Neutrophil (primary cell): Measurements from ENCODE around the gene LY9.

ENCODE experiments used
- H3K27ac ChIP-seq: fragments of 200-600 bp; sonication (generic); 2 replicates; pipeline ENCODE4 v1.5.1; 2016; ENCODE audit warnings: mild to moderate bottlenecking, moderate library complexity
- H3K27me3 ChIP-seq: fragments of 200-600 bp; sonication (generic); 2 replicates; pipeline ENCODE4 v1.6.0; 2016; ENCODE audit warnings: mild to moderate bottlenecking
- H3K36me3 ChIP-seq: fragments of 200-600 bp; sonication (generic); 2 replicates; pipeline ENCODE4 v1.5.1; 2017
- H3K4me1 ChIP-seq, 2 experiments: fragments of 200-600 bp in 1 of 2; sonication (generic) in 1 of 2; 1 replicate in 1 of 2; 2 replicates in 1 of 2; pipeline versions ENCODE4 v1.5.1 to v1.6.1; 2013 to 2016; ENCODE audit warnings: low read depth in 1 of 2, low read length in 1 of 2, mild to moderate bottlenecking in 1 of 2, moderate library complexity in 1 of 2; ENCODE audit not compliant: control insufficient read depth in 1 of 2, insufficient read depth in 1 of 2
- H3K4me3 ChIP-seq, 2 experiments: fragments of 200-600 bp in 1 of 2; sonication (generic) in 1 of 2; 1 replicate in 1 of 2; 2 replicates in 1 of 2; pipeline ENCODE4 v1.5.1; 2013 to 2016; ENCODE audit warnings: low read depth in 1 of 2, low read length in 1 of 2, mild to moderate bottlenecking in 1 of 2, moderate library complexity in 1 of 2
- H3K9me3 ChIP-seq: fragments of 200-600 bp; sonication (generic); 2 replicates; pipeline ENCODE4 v1.5.1; 2016
- TF ChIP-seq, protein P1 (sequence below): fragments of 200-600 bp; sonication (generic); IDR thresholded peaks from 2 replicates; pipeline ENCODE4 v1.5.1; 2016; ENCODE audit warnings: antibody characterized with exemption

Gene LY9

DNA sequence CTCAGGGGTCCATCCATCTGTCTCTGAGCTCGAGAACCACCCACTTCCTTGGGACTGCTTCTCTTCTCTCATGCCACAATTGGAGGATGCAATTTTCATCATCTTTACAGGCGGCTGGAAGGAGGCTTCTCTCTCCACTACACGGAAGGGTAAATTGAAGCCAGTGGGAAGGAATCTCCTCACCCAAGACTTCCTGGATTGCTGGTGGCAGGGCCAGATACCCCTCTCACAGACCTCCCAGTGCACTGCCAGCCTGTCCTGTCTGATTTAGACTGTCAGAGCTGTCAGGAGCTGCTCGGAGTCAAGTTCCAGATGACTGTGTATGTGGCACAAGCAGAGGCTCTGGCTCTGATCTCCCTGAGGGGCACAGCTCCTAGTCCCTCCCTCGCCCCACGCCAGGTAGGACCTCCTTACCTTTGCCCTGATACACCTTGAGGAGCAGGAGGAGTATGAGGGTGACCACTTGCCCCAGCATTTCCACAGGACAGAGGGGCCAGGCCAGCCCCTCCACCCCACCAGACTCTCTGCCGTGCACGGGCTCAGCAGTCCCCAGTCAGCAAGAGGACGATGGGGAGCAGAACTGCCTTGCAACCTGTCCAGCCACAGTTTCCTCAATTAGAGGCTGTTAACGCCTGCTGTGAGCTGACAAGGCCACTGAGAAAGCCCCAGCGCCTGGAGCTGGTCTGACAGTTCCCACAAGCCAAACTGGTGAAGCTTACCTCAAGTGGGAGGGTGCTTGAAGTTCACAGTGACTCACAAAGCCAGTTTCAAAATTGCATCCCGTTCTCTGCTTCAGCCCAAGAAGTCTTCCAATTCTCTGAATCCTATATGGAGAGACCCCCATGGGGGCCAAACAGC, 66.5 kb downstream of the LY9 start, which contains the start of gene CD244:
TSS of gene CD244 (minus strand) at position 685 of the 858 bp plus-strand sequence. CDS start at position 475, 210 bp downstream.
- H3K27me3 ChIP-seq, result no peaks in the 10 kb centered on the region
- TF ChIP-seq, protein P1, sequence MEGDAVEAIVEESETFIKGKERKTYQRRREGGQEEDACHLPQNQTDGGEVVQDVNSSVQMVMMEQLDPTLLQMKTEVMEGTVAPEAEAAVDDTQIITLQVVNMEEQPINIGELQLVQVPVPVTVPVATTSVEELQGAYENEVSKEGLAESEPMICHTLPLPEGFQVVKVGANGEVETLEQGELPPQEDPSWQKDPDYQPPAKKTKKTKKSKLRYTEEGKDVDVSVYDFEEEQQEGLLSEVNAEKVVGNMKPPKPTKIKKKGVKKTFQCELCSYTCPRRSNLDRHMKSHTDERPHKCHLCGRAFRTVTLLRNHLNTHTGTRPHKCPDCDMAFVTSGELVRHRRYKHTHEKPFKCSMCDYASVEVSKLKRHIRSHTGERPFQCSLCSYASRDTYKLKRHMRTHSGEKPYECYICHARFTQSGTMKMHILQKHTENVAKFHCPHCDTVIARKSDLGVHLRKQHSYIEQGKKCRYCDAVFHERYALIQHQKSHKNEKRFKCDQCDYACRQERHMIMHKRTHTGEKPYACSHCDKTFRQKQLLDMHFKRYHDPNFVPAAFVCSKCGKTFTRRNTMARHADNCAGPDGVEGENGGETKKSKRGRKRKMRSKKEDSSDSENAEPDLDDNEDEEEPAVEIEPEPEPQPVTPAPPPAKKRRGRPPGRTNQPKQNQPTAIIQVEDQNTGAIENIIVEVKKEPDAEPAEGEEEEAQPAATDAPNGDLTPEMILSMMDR, result no peak
- H3K9me3 ChIP-seq, result no peaks in the 10 kb centered on the region
- H3K27ac ChIP-seq, result peak within 1 kb of the TSS; percentile 62
- H3K36me3 ChIP-seq, result no peaks in the 10 kb centered on the region
- peaks cover 40 to 47% of the 10 kb centered on the region in 2 experiments for H3K4me1 ChIP-seq
- H3K4me3 ChIP-seq, result peak within 1 kb of the TSS; percentile 19 to 28

DNA sequence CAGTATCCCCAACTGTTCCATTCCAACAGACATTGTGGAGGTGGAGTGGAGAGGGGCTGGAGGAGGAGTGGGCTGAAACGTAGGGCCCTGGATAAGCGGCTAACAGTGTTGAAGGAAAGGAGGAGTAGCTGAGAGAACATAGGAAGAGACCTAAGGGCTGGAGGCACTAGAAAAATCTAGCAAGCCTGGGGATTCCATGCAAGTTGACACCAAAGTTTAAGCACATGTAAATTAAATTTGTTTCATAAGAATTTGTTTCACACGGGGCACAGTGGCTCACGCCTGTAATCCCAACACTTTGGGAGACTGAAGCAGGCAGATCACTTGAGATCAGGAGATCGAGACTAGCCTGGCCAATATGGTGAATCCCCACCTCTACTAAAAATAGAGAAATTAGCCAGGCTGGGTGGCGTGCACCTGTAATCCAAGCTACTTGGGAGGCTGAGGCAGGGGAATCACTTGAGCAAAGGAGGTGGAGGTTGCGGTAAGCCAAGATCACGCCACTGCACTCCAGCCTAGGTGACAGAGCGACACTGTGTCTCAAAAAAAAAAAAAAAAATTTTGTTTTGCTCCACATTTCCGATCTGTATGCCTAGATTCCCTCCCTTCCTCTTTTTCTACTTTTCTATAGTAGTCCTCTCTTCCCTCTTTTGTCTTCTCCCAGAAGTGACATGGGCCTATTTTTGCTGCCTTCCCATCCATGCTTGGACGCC, 67.2 kb downstream of the LY9 start:
- H3K27me3 ChIP-seq, result no peaks in the 10 kb centered on the region
- no peaks in the 10 kb centered on the region for H3K36me3 ChIP-seq
- no peaks in the 10 kb centered on the region for H3K9me3 ChIP-seq
- peak overlapping the region in 1 of 2 experiments; percentile 19 for H3K4me3 ChIP-seq
- TF ChIP-seq, protein P1, result no peak
- peaks cover 47 to 55% of the 10 kb centered on the region in 2 experiments for H3K4me1 ChIP-seq
- peak overlapping the region; percentile 62 for H3K27ac ChIP-seq

DNA sequence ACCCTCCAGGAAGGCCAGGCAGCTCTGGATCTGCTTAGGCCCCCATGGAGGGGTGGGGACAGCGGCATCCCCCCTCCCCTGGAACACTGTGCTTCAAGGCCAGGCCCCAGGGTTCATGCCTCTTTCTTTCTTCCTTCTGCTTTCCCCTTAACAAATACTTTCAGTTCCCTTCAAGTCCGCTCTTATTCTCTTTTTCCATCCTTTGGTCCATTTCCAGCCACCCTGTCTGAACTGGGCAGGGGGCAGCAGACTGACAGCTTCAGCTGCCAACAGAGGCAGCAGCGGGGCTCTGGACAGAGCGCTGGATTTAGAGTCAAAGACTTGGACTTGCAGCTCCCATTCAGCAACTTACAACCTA, 67.8 kb downstream of the LY9 start:
- Histone ChIP-seq H3K9me3 (no peaks in the 10 kb centered on the region), H3K27ac (peak overlapping the region; percentile 62), H3K27me3 (no peaks in the 10 kb centered on the region), H3K36me3 (no peaks in the 10 kb centered on the region), H3K4me1 (peaks cover 52 to 60% of the 10 kb centered on the region in 2 experiments), H3K4me3 (peak overlapping the region in 1 of 2 experiments; percentile 19)
- TF ChIP-seq, protein P1, result no peak

DNA sequence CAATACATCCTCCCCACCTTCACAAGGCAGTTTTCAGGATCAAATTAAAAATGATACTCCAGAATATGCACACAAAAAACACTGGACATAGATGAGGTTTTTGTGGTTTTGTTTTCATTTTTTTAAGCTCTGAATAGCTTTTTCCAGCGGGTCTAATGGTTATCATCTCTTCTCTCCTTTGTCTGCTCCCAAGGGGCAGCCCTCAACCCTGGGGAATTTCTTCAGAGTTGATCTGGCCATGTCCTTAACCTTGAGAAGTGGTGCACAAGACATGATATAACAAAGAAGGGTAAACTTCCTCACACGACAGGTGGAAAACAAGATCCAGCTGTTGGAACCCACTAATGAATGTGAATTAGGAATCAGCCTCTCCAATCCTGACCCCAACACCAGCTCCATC, 68.2 kb downstream of the LY9 start:
- Histone ChIP-seq H3K27me3 (no peaks in the 10 kb centered on the region), H3K36me3 (no peaks in the 10 kb centered on the region), H3K27ac (peak overlapping the region; percentile 62), H3K9me3 (no peaks in the 10 kb centered on the region), H3K4me1 (peaks cover 53 to 60% of the 10 kb centered on the region in 2 experiments), H3K4me3 (no peak overlapping the region)
- TF ChIP-seq, protein P1, result no peak

DNA sequence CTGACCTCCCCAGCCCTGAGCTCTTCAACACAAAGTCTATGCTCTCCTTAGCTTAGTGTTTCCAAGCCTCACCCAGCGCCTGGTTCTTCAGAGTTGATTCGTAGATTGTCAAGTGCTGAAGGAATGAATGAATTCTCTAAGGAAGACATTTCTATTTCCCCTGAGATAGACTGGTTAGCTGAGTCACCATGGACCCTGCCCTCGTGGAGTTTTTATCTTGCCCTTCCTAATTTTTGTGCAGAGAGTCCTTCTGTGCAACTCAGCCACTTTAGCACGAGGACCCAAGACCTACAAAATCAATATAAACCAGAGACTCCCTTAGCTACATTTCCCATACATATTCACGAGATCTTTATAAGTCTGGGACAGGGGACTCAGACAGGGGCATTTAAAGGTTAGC, 69.4 kb downstream of the LY9 start:
- no peaks in the 10 kb centered on the region for H3K27me3 ChIP-seq
- H3K4me3 ChIP-seq, result no peak overlapping the region
- no peaks in the 10 kb centered on the region for H3K9me3 ChIP-seq
- H3K27ac ChIP-seq, result no peak overlapping the region
- H3K4me1 ChIP-seq, result peaks cover 58 to 63% of the 10 kb centered on the region in 2 experiments
- TF ChIP-seq, protein P1, result no peak
- H3K36me3 ChIP-seq, result no peaks in the 10 kb centered on the region
